ENCODE results near the gene SEPTIN14. TPM values are rescaled to one million over a fixed set of nuclear protein-coding genes. Genes with fewer than 3 reads are reported as not detected.
"Not testable (repeated sequence)": the region's sequence is repeated elsewhere in the genome, so short reads cannot be mapped to it uniquely, and the experiment has no call there.

Gene SEPTIN14
- total RNA-seq, 2 donors from 2014 or later, result not detected

DNA sequence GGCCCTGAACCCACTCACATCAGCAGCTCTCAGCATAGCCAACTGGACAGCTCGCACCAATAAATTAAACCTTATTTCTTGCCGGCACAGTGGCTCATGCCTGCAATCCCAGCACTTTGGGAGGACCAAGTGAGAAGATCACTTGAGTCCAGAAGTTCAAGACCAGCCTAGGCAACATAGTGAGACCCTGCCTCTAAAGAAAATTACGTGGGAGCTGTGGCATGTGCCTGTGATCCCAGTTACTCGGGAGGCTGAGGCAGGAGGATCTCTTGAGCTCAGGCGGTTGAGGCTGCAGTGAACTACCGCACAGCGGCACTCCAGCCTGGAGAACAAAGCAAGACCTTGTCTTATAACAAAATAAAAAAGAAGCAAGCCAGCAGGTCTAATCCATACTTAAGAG, 75.7 kb downstream of the SEPTIN14 start:
- Histone ChIP-seq H3K36me3 (ENCODE audit: control insufficient read depth, insufficient read depth, low read length) (no peaks in the 10 kb centered on the region), H3K27me3 (ENCODE audit: control insufficient read depth, insufficient read depth, low read length, poor library complexity, severe bottlenecking) (no peaks in the 10 kb centered on the region), H3K9me3 (ENCODE audit: control insufficient read depth, low read length) (peaks cover 7% of the 10 kb centered on the region), H3K9ac (ENCODE audit: extremely low read depth, low read length, poor library complexity, severe bottlenecking) (no peak overlapping the region), H3K4me1 (ENCODE audit: control insufficient read depth, insufficient read depth, low read length) (no peaks in the 10 kb centered on the region), H3K4me3 (ENCODE audit: low read length) (no peak overlapping the region), H3K27ac (ENCODE audit: low read depth, low read length) (no peak overlapping the region)
- DNase-seq, result no peak
- no peaks in the 10 kb centered on the region for H3K36me3 Mint-ChIP-seq (ENCODE audit: low read depth)
- H3K4me1 Mint-ChIP-seq, result no peaks in the 10 kb centered on the region
- TF ChIP-seq, protein P1, sequence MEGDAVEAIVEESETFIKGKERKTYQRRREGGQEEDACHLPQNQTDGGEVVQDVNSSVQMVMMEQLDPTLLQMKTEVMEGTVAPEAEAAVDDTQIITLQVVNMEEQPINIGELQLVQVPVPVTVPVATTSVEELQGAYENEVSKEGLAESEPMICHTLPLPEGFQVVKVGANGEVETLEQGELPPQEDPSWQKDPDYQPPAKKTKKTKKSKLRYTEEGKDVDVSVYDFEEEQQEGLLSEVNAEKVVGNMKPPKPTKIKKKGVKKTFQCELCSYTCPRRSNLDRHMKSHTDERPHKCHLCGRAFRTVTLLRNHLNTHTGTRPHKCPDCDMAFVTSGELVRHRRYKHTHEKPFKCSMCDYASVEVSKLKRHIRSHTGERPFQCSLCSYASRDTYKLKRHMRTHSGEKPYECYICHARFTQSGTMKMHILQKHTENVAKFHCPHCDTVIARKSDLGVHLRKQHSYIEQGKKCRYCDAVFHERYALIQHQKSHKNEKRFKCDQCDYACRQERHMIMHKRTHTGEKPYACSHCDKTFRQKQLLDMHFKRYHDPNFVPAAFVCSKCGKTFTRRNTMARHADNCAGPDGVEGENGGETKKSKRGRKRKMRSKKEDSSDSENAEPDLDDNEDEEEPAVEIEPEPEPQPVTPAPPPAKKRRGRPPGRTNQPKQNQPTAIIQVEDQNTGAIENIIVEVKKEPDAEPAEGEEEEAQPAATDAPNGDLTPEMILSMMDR (conservative IDR thresholded peaks at IDR 0.05), result no peak
- no peak overlapping the region for H3K27ac Mint-ChIP-seq
- H3K4me3 Mint-ChIP-seq, result no peak overlapping the region
- 79 to 83% methylated on average over 7 of the region's 7 CpGs for WGBS, 2 experiments (ENCODE audit: insufficient coverage in 1 of 2, insufficient read length in 1 of 2)
- H3K9me3 Mint-ChIP-seq, result peaks cover 70% of the 10 kb centered on the region
- H3K27me3 Mint-ChIP-seq (ENCODE audit: insufficient read depth), result no peaks in the 10 kb centered on the region

DNA sequence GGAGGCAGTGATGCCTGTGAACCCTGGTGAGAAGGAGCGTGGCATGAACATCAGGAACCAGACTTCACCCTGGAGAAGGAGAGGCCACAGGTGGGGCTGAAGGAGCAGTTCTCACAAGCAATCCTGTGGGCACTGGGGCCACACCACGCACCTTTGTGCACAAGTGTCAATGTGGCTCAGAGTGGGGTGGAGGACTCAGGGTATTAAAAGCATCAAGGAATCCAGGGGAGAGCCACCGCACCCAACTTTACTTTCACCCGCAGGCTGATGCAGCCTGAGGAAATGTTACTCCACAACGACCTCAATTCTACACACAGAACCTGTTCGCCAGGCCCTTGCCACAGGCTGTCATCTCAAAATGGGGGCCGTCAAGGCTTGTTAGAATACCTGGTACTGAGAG, 77.1 kb downstream of the SEPTIN14 start:
- not testable (repeated sequence) for H3K36me3 Mint-ChIP-seq (ENCODE audit: low read depth); H3K9me3 ChIP-seq (ENCODE audit: control insufficient read depth, low read length); H3K27ac ChIP-seq (ENCODE audit: low read depth, low read length); H3K9ac ChIP-seq (ENCODE audit: extremely low read depth, low read length, poor library complexity, severe bottlenecking); H3K4me3 Mint-ChIP-seq; H3K27me3 ChIP-seq (ENCODE audit: control insufficient read depth, insufficient read depth, low read length, poor library complexity, severe bottlenecking); H3K4me1 Mint-ChIP-seq; H3K27me3 Mint-ChIP-seq (ENCODE audit: insufficient read depth); H3K4me1 ChIP-seq (ENCODE audit: control insufficient read depth, insufficient read depth, low read length); H3K36me3 ChIP-seq (ENCODE audit: control insufficient read depth, insufficient read depth, low read length); DNase-seq; H3K27ac Mint-ChIP-seq; H3K4me3 ChIP-seq (ENCODE audit: low read length)
- WGBS, 2 experiments (ENCODE audit: insufficient coverage in 1 of 2, insufficient read length in 1 of 2), result 77 to 82% methylated on average over 2 to 6 of the region's 7 CpGs
- H3K9me3 Mint-ChIP-seq, result peaks cover 71% of the 10 kb centered on the region

DNA sequence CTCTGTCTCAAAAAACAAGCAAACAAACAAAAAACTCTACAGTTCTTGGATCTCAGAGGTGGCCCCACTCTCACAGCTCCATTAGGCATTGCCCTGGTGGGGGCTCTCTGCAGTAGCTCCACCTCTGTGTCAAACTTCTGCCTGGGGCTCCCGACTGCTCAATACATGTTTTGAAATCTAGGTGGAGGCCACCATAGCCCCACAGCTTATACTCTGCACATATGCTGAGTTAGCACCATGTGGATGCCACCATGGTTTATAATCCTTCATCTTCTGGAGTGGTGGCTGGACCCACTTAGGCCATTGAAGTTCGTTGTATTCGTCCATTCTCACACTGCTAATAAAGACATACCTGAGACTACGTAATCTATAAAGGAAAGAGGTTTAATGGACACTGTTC, 78.4 kb downstream of the SEPTIN14 start:
- Mint-ChIP-seq H3K4me1 (no peaks in the 10 kb centered on the region), H3K4me3 (no peak overlapping the region), H3K27me3 (ENCODE audit: insufficient read depth) (no peaks in the 10 kb centered on the region), H3K27ac (no peak overlapping the region), H3K36me3 (ENCODE audit: low read depth) (no peaks in the 10 kb centered on the region), H3K9me3 (peaks cover 76% of the 10 kb centered on the region)
- no peaks in the 10 kb centered on the region for H3K4me1 ChIP-seq (ENCODE audit: control insufficient read depth, insufficient read depth, low read length)
- DNase-seq, result no peak
- H3K9ac ChIP-seq (ENCODE audit: extremely low read depth, low read length, poor library complexity, severe bottlenecking), result no peak overlapping the region
- no peak overlapping the region for H3K27ac ChIP-seq (ENCODE audit: low read depth, low read length)
- H3K9me3 ChIP-seq (ENCODE audit: control insufficient read depth, low read length), result peaks cover 4% of the 10 kb centered on the region
- no peaks in the 10 kb centered on the region for H3K36me3 ChIP-seq (ENCODE audit: control insufficient read depth, insufficient read depth, low read length)
- H3K27me3 ChIP-seq (ENCODE audit: control insufficient read depth, insufficient read depth, low read length, poor library complexity, severe bottlenecking), result no peaks in the 10 kb centered on the region
- H3K4me3 ChIP-seq (ENCODE audit: low read length), result no peak overlapping the region
- 64 to 70% methylated on average over 3 to 4 of the region's 4 CpGs for WGBS, 2 experiments (ENCODE audit: insufficient coverage in 1 of 2, insufficient read length in 1 of 2)
- TF ChIP-seq, protein P1 (conservative IDR thresholded peaks at IDR 0.05), result no peak

DNA sequence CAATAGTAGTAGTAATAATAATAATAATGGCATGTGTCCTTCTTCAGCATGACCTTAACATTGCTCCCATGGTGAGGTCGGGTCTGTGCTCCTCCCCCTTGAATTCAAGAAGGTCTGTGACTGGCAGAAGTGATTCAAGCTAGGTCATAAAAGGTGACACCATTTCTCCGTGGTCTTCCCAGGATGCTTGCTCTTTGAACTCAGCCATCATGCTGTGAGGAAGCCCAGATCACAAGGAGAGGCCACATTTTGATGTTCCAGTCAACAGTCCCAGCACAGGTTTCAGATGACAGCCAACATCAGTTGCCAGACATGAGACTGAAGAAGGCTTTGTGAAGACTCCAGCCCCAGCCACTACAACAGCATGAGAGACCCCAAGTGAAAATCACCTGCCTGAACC, 83.9 kb downstream of the SEPTIN14 start:
- DNase-seq, result no peak
- no peak overlapping the region for H3K9ac ChIP-seq (ENCODE audit: extremely low read depth, low read length, poor library complexity, severe bottlenecking)
- H3K4me3 ChIP-seq (ENCODE audit: low read length), result no peak overlapping the region
- H3K4me1 Mint-ChIP-seq, result no peaks in the 10 kb centered on the region
- no peaks in the 10 kb centered on the region for H3K27me3 Mint-ChIP-seq (ENCODE audit: insufficient read depth)
- no peaks in the 10 kb centered on the region for H3K27me3 ChIP-seq (ENCODE audit: control insufficient read depth, insufficient read depth, low read length, poor library complexity, severe bottlenecking)
- H3K9me3 ChIP-seq (ENCODE audit: control insufficient read depth, low read length), result peaks cover 2% of the 10 kb centered on the region
- WGBS, 2 experiments (ENCODE audit: insufficient coverage in 1 of 2, insufficient read length in 1 of 2), result 20 to 22% methylated on average over 1 to 2 of the region's 2 CpGs
- no peak overlapping the region for H3K4me3 Mint-ChIP-seq
- no peak overlapping the region for H3K27ac ChIP-seq (ENCODE audit: low read depth, low read length)
- H3K36me3 Mint-ChIP-seq (ENCODE audit: low read depth), result no peaks in the 10 kb centered on the region
- TF ChIP-seq, protein P1 (conservative IDR thresholded peaks at IDR 0.05), result no peak
- peaks cover 69% of the 10 kb centered on the region for H3K9me3 Mint-ChIP-seq
- H3K36me3 ChIP-seq (ENCODE audit: control insufficient read depth, insufficient read depth, low read length), result no peaks in the 10 kb centered on the region
- no peak overlapping the region for H3K27ac Mint-ChIP-seq
- H3K4me1 ChIP-seq (ENCODE audit: control insufficient read depth, insufficient read depth, low read length), result no peaks in the 10 kb centered on the region
